Activated CD4-positive, CD25-positive, alpha-beta regulatory T cell (primary cell): Measurements from ENCODE around the gene RABL3.
"Not testable (repeated sequence)": the region's sequence is repeated elsewhere in the genome, so short reads cannot be mapped to it uniquely, and the experiment has no call there.

Experiments
- DNase-seq, 4 experiments: peaks; one replicate each; lab custom pipeline; 2025; lab: John Stamatoyannopoulos, UW

The RABL3 gene

DNA sequence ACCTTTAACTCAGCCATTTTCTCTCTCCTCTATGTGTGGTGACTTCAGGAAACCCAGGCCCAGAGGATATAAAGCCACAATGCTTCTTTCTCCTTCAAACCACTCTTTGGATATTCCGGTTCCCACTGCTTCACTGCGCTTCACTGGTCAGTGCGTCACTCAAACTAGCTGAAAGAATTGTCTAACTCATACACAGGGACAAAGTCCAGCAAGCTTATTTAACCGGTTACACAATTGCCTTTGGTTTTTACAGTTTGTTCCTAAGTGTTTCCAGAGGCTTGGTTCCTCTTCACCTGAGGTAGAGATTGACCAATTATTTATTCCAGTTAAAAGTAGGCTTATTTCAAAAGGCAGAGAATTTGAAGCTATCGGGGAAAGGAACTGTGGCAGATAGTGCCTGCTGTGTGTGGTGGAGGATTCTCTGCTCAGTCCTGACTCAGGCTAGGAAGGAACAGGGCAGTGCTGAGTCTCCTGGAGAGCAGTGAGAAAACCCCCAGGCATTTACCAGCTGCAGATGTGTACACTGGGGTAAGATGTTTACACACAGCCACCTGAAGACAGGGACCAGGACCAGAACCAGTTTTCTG is 60.1 kb downstream of the RABL3 start, which contains the start of gene HGD:
TSS of gene HGD (minus strand) at position 145 of the 587 bp plus-strand sequence. CDS start at position 17, 128 bp downstream.
- DNase-seq = no peak

DNA sequence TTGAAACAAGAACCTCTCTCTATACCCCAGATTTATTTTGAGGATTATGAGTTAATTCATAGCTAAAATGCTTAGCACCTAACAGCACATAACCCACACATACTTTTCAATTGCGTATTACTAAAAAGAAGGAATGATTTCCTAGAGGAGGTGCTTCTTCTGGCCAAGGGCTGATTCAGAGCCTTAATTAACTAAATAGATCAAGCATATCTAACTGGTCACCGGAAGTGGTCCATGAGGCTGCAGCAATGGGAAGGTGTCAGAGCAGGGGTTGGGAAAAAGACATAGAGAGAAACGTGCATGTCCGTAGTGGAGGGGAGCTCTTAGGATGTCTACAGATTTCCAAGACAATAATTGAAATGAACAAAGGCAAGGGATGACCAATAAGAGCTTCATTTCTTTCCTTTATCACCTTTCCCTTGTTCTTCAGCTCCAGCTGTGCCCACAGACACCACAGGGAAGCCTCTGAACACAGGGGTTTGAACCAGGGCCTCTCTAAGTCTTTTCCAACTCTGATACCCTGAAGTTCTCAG is 60.7 kb downstream of the RABL3 start:
- no peak for DNase-seq

DNA sequence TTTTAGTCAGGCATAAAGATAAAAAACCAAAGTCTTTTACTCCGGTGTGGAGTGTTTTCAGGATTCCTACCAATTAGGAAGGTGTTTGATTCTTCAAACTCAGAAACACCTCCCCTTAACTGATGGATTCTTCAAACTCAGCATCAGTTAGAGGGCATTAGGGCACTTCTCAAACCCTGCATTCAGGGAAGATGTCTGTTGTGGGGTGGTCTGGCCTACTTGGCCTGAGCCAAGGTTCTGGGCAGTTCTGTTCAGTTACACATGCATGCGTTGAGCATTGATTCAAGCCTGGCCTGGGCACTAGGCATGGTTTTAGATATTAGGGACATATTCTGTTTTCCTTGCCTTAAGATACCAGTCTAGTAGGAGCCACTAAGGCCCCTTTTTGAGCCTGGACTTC is 61.3 kb downstream of the RABL3 start:
- no peak for DNase-seq

DNA sequence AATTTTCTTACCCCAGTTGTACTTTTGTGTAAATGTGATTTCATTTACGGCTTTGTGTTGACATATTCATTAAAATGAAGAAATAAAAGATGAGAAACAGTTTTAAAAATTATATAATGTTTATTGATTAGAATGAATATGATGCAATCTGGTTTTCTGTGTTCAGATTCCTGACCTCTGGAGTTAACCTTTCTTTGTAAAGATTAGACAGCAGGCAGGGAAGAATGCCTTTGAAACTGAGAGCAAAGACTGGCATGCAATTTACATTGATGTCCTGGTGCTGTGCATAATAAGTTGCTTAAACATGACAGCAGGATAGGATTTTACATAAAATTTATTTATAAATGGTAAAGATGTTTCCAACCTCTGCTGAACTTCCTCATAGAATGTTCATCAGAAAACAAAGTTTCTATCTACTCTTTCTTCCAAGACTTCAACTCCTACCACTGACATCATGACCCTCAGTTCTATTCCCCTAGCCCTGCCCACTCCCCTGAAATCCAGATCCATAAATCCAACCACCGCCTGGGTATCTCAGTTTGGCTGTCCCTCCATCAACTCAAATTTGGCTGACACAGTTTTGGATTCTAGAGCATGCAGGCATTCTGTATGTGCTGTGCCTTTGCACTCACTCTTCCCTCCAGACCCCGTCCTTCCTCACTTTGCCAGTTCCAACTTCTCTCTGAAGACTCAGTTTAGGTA is 62.0 kb downstream of the RABL3 start:
- DNase-seq = no peak

DNA sequence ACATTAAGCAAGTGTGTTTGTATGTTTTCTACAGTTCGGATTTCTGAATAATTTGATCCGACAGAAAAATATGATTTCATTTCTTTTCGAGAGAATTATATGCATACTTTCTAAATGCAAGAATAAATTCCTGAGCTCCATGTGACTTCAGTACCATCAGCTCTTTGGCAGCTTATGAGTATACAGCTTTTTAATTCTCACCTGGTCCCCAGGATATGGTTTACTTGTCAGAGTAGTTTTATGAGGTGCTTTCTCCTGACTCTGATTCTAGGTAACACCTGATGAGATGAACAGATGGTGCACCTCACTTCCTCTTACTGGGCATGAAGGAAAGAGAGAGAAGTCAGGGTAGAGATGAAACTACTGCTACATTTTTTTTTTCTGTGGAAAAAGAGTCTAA is 63.3 kb downstream of the RABL3 start:
- no peak for DNase-seq

DNA sequence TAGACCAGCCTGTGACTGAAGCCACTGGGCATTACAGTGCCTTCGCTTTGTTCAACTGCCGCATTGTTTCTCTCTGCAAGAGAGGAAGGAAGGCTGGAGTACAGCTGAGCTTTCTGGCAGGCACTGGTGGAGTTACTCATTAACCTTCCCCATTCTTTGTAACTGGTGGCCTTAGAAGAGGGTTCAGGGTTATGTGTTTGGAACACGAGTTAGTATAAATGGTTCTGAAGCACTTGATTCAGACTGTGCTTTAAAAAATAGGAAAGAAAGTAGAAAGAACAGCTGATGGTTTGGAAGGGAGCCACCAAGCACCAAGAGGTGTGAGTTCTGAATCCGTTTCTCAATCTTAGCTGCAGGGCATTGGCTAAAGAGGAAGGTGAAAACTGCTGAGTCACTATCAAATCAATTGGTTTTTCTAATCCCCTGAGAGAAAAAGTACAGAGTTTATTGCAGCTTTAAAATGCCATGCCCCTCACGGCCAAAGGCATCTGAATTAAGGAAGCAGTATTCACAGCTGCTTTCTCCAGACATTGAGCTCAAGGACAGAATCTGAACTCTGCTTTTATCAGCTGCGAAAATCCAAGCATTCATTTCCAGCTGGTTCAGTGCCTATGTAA is 63.9 kb downstream of the RABL3 start:
- no peak for DNase-seq

DNA sequence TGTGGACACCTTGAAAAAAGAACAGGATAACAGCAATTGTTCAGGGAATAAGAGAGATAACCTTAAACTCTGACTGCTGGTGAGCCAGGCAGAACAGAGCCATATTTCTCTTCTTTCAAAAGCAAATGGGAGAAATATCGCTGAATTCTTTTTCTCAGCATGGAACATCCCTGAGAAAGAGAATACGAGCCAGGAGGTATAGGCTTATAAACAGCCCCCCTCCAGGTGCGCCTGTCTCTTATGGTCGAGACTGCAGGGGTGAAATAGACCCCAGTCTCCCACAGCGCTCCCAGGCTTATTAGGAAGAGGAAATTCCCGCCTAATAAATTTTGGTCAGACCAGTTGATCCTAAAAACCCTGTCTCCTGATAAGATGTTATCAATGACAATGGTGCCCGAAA is 65.1 kb downstream of the RABL3 start:
- DNase-seq = not testable (repeated sequence)

DNA sequence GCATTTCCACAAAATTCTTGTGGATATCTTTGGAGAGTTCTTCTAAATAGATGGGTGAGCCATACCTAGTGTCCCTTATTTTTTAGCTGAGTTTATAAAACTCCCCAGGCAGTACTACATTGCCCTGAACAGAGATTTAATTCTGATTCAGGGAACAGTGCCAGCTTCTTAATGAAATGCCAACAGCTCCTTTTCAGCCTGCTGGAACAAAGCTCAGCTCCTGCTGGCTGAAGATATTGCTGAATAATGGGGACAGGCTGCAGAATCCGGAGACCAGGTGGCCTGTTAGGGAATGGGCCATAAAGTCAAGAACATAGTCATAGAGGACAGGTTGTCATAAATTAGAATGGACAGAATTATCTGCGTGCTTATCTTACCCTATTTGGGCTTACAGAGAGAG is 69.2 kb downstream of the RABL3 start:
- DNase-seq = no peak

DNA sequence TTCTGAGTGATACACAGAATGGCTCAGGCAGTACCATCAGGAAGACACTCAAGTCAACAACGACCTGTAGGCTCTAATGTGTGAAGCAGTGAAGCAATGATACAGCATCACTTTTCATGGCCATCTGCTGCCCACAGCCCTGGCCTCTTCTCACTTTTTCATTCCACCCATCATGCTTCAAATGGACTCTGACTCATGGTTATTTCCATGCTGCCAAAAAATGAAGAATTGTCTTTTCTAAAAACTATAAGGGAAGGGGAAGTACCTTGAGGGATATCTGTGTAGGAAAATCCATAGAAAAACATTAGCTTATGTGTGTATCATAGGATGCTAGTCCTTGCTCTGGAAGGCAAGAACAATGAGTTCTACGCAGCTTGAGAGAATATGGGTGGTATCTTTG is 71.7 kb downstream of the RABL3 start:
- DNase-seq = no peak

DNA sequence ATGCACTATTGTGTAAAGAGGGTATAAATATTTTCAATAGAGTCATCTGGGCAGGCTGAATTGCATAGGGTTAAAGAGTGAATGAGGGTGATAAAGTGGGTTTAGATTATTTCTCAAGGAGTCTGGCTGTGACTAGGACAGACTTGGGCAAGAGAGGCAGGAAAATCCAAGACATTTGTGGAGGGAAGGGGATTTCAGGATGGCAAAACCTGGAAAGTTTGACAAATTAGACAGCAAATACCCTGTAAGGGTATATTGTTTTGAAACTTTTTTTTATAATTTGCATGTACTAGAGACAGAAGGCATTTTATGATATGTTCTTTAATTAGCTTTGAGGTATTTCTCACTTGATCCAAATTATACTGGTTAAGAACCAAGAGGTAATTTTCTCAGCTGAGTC is 77.4 kb downstream of the RABL3 start:
- no peak for DNase-seq

DNA sequence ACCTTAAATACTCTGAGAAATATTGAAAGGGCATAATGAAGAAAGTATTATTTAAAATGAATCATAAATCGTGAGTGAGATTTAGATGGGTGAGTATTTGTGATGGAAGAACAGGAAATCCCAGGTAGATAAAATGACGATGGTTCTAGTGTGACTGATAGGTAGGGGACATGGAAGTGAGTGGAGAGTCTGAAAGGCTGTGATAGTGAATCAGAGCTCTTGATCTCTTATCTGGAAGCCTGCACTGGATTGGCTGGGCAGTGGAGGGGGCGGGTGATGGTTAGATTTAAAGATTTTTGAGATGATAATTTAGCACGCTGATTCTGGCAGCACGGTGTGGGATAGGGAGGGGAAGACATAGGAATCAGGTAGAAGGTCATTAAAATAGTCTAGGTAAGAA is 80.4 kb downstream of the RABL3 start:
- no peak for DNase-seq

DNA sequence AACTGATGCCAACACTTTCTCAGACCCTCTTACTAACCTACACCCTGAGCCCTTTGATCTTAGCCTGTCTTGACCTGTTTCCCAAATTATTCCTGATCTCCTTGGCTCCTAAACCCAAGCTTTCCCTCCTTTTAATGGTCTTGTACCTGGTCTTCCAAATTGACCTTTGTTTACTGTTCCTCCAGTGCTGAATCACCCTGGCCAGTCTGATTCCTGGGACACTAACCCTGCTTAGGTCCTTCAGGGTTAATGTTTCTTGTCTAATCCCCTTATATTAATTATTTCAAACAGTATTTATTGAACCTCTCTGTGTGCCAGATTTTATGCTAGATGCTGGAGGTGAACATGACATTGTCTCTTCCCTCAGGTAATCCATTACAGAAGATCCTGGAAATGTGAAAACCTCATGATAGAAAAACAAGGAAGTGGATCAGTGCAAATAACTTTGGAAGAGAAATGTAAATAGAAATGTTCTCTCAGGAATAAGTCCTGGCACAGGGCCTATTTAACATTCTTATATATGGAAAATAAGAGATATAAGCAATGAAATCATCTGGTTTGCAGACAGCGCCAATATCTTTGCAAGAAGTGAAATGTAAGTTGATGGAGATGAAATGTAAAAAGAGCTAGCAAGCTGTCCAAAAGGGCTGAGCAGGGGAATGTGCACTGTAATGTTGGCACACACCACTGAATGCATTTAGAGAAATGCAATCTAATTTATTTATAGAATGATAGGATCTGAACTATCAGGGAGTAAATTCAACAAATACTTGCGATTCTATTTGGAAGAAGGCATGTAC is 81.0 kb downstream of the RABL3 start:
- no peak for DNase-seq

DNA sequence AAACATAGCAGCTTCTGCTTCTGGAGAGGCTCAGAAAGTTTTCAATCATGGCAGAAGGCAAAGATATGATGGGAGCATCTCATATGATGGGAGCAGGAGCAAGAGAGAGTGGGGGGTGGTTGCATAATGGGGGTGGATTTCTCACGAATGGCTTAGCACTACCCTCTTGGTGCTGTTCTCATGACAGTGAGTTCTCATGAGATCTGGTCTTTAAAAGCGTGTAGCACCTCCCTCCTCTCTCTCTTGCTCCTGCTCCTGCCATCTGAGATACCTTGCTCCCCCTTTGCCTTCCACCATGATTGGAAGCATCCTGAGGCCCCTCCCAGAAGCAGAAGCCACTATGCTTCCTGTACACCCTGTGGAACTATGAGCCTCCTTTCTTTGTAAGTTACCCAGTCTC is 82.5 kb downstream of the RABL3 start:
- no peak for DNase-seq

DNA sequence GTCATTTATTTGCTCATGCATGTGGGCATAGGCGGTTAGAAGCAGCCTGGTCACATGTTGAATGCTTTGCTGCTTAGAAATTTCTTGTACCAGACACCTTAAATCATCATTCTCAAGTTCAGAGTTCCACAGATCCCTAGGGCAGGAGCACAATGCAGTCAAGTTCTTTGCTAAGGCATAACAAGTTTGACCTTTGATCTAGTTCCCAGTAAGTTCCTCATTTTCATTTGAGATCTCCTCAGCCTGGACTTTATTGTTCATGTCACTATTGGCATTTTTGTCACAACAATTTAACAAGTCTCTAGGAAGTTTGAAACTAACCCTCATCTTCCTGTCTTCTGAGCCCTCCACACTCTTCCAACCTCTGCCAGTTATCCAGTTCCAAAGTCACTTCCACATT is 83.0 kb downstream of the RABL3 start:
- no peak for DNase-seq

DNA sequence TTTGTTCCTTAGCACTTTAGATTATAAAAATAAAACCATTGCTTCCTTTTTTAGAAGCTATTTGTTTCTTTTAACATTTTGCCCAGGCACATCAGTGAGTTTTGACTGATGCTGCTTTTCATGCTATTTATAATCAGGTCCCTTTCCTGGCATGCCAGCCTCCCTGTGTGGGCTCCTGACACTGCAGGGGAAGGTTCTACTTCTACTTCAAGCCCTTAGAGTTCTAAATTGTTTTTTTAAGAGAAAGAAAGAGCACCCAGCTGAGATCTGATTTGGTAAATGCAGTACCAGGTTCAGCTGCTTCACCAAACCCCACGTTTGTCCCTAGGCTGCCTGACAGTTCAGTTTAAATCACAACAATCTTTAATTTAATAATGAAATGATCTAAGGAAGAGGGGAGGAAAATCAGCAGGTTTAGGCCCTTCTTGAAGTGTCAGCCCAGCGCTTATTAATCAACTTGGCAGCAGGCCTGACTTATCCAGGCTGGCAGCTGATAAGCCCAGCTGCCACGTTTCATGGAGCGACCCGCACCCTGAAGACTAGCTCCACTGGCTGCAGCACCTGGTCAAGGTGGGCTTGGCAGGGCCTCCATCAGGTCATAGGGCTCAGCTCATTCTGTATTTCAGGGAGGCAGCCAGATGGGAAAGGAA is 89.3 kb downstream of the RABL3 start:
- no peak for DNase-seq

DNA sequence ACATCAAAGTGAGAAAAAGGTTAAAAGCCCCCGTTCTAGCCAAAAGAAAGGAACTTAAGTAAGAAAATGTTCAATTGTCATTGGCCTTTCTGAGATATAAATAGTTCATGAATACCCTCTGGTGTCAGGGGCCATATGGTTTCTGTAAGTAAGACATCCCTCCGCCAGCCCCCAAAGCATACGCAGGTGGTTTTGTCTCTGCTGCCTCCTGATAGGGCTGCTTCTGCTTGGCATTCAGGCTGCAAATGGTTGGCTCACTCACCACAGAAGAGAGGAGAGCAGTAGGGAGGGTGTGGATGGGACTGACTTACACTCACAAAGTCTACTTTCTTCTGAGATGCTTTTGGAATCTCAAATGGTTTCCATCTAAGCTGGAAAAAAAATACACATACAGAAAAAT is 90.0 kb downstream of the RABL3 start:
- no peak for DNase-seq

DNA sequence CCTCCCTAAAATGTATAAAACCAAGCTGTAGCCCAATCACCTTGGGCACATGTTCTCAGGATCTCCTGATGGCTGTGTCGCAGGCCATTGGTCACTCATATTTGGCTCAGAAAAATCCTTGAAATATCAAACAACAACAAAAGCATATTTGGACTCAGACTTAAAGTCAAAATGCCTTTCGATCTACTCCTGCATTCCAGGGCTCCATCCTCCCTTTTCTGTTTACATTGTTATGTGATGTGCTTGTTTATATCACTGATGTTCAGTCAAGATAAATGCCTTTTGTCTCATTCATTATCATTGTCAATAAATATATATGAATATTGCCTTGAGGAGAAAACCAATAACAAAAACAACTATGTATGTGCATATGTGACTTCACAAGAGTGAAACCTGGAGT is 92.0 kb downstream of the RABL3 start:
- DNase-seq = no peak

DNA sequence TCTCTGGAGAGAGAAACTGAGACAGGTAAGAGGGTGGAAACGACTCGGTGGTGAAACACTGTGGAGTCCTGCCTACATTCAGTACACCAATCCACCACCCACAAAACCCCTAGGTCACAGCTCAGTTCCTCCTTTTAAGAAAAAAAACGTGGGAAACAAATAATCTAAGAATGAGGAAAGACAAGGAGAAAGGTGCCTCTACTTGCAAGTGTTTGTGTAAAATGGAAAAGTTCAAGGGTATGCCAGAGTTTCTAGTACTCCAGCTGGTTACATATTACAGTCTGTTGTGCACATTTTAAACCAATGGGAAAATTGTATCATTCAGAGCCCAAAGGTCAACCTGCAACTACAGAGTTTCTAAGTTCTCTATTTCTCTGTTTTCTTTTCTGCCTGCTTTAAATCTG is 92.5 kb downstream of the RABL3 start:
- no peak for DNase-seq

DNA sequence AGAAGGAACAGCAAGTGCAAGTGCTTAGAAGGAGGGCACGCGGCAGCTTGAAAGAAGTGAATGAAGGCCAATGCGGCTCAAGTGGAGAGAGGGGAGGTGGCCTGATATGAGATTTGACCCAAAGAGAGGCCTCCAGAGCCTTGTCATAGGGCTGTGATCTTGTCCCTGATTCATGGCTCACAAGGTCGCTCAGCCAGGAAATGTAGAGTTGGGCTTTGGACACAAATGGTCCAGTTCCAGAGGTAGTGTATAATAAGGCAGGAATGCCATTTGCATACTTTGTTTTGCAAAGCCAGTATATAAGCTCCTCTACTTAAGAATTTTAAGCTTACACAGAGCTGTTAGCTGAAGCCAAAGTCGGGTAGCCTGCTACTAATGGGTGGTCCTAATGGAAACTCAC is 94.0 kb downstream of the RABL3 start:
- DNase-seq = no peak

DNA sequence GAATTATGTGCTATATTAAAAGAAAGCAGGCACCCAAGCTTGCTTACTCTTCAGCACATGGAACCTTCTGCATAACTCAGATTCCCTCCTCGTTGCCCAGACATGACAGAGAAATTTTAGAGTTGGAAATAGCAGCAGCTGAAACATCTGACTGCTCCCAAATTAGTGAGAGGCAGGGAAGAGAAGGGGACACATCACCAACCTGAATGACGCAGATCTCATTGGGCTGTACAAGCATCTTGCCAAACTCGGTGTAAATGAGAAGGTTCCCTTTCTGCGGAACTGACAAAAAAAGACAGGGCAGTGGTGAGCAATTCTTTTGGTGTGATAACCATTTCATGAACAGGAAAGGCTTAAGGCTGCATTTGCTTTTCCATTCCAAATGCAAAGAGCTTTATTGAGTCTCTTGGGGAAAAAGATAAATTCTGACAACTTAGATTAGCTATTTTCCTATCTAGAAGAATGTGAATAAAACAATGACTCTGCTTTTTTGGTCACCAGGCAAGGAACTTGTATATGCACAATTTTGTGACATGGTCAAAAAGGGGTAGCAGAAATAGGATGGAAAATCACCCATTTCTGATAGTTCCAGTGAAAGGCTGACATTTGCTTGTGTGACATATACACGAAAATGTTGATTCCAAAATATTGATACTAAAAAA is 95.4 kb downstream of the RABL3 start:
- DNase-seq = no peak

DNA sequence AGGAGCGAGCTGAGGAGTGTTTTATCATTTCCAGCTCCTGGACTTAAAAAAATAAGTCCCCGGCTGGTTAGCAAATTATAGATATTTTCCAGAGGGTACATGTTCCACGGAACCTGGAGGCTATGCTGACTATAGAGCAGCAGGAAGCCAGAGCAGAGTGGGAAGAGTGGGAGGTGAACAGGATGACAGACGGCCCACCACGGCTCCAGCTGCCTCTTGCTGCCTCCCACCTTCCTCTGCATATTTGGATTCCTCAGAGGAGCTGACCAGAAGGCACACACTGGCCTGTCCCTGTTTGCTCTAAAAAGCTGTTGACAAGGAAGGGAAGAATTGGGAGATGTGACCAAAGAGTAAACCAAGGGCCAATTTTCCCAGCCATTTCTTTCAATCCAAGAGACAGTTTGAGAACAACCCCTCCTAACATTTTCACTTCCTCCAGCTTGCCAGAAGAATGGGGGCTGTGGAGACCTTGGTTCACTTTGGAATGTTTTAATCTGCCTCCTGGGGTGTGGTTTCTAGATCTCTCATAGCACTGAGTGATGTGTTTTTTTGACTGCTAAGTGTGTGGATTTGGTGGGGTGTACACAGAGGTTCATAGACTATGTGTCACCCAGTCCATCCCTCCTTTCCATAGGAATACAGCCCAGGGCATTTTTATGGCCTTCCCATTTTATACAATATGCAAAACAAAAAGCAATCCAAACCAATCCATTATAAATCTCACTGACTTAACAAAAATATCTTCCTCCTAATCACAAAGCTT is 97.1 kb downstream of the RABL3 start:
- no peak for DNase-seq
